NCI-H1092 treated with DMSO at 0.1 percent for 48 hours (cell line): Measurements from ENCODE around the gene CYB561.

ENCODE experiments used
- DNase-seq: peaks from one replicate; lab custom pipeline; 2025; lab: John Stamatoyannopoulos, UW

The CYB561 gene, protein sequence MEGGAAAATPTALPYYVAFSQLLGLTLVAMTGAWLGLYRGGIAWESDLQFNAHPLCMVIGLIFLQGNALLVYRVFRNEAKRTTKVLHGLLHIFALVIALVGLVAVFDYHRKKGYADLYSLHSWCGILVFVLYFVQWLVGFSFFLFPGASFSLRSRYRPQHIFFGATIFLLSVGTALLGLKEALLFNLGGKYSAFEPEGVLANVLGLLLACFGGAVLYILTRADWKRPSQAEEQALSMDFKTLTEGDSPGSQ

DNA sequence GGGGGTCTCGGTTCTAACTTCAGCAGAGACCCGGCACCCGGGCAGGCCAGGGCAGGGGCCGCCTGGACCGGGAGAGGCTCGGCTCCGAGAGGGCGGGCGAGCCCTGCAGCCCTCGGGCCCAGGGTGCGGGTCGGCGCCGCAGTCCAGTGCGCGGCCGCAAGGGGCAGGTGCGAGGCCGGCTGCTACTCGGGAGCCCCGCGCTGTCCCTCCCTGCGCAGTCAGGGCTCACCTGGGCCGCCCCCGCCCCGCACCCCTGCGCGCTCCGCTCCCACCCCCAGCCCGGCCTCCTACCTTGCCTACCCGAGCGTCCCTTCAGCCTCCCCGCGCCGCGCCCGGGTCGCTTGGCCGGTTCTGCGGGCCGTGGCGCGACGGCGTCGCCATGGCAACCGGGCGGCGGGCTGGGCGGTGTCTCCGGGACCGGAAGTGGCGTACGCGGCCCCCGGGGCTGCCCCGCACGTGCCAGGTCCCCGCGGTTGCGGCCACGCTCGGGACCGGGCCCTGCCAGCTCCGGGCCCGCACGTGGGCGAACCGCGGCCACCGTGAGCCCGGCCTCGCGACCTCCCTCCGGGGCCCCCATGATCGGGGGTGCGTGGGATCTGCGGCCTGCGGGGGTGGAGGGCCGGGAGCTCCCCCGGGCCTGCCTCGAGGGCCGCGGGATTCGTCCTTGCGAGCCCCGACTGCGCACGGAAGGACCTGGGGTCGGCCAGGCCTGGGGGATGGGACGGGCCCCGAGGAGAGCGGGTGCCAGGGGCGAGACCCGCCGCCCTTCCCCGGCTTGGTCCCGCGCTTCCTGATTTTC is at the start of gene CYB561:
Gene CYB561 (minus strand): TSS at position 353 of the 799 bp plus-strand sequence. CDS start 8,759 bp downstream, outside the sequence.
- peak; percentile 82 for DNase-seq

DNA sequence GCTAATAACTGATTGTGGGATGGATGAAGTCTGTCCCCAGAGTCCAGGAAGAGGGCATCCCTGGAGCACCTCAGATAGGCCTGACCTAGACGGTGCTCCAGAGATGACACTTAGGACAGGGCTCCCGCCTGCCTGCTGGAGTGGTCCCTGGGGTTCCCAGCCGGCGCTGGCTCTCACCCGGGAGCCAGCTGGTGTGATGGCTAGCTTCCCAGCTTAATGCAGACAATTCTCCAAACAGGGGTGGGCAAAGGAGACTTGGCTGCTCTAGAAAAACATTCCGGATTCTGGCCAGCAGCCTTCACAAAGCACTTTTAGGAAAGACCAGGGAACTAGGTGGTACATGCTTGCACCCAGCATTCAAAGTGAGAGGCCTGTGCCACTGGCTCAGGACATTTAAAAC is 49.4 kb upstream of the CYB561 start:
- DNase-seq: peak; percentile 85

DNA sequence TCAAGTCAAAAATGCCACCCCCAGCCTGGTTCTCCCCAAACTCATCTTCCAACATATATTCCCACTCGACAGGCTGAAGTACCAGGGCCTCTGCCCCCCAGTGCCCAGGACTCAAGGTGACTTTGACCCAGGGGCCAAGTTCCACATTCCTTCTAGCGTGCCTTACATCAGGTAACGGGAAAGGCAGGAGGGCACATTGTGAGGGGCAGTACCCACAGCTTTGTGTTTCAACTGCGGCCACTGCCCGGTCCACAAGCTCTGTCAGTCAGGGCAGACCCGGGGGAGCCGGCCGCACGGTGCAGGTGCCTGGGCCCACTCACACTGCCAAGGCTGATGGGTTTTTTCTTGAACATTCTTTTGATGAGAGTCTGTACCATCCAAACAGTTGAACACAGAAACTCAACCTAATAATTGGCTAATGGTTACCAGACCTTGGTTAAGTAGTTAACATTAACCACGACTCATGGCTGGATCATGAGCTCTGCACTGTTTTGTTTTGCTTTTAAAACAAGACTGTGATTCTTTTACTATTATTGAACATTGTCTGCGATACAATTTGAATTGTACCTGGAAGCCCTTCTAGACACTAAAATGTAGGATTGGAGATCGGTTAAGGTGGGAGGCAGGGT is 48.3 kb upstream of the CYB561 start:
- no peak for DNase-seq

DNA sequence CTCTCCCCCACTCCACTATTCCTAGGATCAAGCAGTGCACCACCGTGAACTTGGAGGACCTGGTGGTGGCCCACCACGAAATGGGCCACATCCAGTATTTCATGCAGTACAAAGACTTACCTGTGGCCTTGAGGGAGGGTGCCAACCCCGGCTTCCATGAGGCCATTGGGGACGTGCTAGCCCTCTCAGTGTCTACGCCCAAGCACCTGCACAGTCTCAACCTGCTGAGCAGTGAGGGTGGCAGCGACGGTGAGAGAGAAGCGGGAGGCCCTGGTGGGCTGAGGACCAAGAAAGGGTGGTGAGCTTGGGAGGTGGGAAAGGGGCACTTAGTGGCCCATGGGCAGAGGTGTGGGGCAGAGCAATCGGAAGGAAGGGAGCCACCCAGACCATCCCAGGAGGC is 47.3 kb upstream of the CYB561 start:
- DNase-seq: no peak

DNA sequence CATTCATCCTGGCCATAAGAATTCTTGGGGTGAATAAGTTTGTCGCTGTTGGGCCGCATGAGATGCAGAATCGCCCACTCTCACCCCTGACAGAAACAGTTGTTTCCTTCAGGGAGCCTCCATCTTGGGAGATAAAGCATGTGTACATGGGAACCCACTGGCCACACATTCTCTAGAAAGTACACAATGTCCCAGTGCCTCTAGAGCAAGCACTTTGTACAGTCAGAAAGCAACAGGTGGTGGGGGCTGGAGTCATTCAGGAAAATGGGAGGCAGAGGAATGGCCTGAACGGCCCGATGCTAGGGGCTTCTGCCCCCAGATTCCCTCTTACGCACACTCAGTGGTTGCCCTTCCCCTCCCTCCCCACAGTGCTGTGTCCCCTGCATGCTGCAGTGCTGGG is 46.8 kb upstream of the CYB561 start:
- no peak for DNase-seq

DNA sequence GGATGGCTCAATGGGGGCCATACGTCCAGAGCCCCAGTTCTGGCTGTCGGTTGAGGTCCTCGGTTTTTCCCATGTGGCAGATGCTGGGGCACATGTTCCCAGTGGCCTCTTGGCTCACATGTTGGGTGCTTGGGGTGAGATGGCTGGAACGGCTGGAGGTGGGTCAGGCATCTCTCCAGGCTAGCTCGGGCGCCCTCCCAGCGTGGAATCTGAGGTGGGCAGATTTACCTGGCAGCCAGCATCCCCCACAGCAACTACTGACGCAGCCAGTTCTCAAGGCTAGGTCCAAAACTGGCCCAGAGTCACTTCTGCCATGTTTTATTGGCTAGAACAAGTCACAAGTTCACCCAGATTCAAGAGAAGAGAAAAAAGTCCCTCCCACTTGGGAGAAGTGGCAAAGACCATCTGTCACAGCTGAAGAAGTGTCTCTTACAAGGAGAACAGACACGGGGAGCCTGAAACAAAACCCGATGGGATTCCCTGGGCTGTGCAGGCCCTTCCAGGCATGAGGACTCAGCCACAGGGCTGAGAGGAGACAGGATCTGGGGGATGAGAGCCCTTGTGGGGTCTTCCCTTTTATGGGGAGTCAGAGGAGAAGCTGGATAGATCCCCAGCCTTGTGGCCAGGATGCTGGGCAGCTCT is 46.0 kb upstream of the CYB561 start:
- DNase-seq: no peak

DNA sequence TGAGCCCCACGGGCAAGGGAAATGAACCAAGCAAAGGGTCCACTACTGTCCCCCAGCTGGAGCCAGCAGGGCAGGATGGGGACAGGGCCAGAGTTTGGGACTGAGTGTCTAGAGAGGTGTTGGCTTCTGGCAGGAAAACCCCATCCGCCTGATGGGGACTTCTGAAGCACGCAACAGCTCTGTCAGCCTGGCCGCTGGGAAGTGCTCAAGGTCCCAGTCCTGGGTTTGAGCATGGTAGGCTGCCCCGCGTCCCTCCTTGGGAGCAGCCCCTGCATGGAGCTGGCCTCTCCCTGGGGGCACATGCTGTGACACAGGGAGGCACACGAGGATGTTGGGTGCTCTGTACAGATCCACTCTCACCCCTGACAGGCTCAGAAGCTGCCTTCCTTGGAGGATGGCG is 45.3 kb upstream of the CYB561 start:
- no peak for DNase-seq

DNA sequence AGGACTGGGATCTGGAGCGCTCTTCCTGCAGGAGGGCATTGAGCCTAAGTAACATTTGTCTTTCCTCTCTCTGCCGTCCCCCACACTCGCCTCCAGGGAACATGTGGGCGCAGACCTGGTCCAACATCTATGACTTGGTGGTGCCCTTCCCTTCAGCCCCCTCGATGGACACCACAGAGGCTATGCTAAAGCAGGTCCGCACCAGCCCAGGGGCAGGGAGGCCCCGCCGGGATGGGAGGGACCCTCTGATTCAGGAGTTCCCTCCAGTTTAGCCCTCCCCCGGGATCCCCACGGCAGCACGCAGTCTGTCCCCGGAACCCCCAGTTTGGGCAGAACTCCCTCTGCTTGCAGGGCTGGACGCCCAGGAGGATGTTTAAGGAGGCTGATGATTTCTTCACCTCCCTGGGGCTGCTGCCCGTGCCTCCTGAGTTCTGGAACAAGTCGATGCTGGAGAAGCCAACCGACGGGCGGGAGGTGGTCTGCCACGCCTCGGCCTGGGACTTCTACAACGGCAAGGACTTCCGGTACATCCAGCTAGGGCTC is 44.8 kb upstream of the CYB561 start:
- DNase-seq: no peak

DNA sequence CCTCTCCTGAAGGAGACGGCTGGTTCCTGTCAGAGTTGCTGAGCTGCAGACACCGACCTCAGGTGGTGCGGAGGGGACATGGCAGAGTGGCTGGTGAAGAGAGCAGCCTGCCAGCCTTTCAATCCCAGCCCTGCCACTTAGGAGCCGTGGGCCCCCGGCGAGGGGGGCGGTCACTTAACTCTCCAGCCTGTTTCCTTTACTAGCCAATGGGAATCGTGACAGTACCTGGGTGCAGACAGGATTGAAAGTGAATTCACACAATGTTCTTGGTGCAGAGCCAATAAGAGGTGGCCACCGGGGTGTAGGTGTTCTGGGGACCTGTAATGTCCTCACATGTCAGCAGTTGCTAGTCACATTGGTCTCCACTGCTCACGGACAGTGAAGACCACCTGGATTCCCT is 44.2 kb upstream of the CYB561 start:
- no peak for DNase-seq

DNA sequence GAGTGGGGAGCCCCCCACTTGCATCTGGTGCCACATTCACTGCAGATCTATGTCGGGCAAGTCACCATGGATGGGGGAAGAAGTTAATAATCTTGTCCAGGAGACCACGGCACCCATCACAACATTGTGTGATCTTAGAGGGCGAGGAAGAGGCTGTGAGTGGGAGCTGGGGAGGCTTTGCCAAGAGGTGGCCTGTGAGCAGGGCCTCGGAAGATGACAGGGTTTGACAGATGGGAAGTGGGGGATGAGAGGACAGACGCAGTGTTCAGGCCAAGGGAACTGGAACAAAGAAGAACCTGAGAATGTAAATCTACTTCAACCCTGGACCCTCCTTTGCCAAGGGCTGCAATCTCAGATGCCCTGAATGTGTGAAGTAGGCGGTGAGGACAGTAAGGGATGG is 43.2 kb upstream of the CYB561 start:
- DNase-seq: no peak

DNA sequence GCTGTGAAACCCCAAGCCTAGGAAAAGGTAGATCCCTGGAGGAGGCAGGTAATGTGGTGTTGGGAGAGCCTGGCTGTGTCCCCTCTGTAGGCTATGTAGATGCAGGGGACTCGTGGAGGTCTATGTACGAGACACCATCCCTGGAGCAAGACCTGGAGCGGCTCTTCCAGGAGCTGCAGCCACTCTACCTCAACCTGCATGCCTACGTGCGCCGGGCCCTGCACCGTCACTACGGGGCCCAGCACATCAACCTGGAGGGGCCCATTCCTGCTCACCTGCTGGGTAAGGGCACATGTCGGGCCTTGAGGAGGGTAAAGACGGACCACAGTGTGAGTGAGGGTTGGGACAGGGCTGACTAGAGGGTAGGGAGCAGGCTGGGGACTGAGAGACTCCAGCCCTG is 42.7 kb upstream of the CYB561 start:
- DNase-seq: no peak

DNA sequence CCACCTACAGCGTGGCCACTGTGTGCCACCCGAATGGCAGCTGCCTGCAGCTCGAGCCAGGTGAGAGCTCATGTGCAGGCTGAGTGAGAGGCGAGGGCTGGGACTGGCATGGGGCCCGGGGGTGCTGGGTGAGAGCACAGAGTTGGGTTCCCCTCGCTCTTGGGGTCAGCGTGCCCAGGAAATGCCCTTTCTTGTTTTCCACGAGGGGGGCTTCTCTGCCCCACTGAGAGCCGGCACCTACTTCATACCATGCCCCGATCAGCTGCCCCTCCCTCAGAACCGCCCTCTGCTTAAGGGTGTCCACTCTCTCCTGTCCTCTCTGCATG is 40.9 kb upstream of the CYB561 start:
- no peak for DNase-seq

DNA sequence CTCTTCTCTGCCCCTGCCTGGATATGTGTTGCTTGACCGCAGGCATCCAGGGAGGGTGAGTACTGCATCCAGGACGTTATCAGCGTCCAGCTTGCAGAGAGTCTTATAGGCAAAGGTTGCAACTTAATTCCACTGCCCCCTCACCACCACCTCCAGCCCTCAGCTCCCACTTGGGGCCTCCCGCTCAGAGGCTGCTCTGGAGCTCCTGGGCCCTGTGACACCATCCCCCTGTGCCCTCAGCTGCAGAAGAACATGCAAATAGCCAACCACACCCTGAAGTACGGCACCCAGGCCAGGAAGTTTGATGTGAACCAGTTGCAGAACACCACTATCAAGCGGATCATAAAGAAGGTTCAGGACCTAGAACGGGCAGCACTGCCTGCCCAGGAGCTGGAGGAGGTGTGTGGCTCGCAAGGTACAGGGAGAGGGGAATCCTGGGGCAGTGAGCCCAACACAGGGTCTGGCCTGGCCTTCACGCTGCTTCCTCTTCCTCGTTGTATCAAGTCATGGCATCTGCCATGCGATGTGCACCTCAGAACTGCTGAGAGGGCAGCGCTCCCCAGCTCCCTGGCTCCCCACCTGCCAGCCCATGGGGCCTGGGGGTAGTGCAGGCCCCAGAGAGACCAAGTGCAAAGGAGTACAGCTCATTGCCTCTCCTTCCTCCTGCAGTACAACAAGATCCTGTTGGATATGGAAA is 40.4 kb upstream of the CYB561 start:
- DNase-seq: no peak

DNA sequence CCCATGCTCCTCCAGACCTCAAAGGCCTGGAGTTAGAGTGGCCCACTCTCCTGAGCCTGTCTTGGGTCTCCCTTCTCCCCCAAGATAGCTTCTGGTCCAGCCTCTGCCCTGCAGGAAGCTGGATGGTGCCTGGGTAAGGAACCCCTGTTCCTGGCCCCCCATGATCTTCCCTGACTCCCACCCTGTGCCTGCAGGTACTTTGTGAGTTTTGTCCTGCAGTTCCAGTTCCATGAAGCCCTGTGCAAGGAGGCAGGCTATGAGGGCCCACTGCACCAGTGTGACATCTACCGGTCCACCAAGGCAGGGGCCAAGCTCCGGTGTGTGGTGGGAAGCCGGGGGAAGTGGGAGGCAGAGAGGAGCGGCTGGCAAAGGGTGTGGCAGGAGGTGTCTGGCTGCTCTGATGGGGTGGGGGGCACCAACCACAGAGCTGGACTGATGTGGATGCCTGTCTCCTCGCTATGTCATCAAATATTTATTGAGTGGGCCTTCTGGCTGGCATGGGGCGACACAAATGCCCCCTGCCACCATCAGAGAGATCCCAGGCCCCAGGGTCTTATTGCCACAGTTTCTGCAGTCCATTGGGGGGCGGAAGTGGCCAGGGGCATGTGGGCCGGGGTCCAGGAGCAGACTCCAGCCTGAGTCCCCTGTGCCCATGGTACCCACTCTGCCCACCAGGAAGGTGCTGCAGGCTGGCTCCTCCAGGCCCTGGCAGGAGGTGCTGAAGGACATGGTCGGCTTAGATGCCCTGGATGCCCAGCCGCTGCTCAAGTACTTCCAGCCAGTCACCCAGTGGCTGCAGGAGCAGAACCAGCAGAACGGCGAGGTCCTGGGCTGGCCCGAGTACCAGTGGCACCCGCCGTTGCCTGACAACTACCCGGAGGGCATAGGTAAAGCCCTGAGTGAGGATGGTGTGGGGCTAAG is 37.8 kb upstream of the CYB561 start:
- DNase-seq: no peak

DNA sequence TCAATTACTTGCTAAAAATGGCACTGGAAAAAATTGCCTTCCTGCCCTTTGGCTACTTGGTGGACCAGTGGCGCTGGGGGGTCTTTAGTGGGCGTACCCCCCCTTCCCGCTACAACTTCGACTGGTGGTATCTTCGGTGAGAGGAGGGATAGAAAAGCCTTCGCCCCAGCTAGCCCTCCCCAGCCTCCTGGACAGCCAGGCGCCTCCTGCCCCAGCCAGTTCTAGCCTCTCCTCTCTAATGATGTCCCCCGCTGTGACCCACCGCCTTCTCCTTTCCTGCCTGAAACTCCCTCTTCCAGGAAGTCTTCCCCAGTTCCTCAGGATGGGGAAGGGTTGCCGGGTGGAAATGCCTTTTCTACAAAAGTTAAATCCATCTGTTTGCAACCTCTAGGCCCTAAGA is 36.9 kb upstream of the CYB561 start:
- DNase-seq: no peak

DNA sequence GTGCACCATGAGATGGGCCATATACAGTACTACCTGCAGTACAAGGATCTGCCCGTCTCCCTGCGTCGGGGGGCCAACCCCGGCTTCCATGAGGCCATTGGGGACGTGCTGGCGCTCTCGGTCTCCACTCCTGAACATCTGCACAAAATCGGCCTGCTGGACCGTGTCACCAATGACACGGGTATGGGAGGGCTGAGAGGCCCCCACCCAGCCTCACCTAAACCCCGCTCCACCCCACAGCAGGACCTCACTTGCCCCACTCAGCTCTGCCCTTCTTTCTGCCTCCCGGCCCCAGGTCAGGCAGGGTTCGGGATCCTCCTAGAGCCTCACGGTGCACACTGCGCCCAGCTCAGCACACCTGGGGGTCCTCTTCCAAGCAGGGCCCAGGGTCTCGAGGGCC is 36.4 kb upstream of the CYB561 start:
- no peak for DNase-seq

DNA sequence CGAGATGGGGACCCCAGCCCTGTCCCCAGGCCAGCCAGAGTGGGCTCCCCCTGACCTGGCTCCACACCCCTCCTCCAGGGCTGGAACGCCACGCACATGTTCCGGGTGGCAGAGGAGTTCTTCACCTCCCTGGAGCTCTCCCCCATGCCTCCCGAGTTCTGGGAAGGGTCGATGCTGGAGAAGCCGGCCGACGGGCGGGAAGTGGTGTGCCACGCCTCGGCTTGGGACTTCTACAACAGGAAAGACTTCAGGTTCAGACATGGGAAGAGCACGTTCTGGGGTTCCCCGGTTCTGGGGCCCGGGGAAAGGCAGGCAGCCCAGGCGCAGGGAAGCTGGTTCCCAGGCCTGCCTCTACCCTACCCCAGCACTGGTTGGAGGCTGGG is 35.4 kb upstream of the CYB561 start:
- DNase-seq: no peak

DNA sequence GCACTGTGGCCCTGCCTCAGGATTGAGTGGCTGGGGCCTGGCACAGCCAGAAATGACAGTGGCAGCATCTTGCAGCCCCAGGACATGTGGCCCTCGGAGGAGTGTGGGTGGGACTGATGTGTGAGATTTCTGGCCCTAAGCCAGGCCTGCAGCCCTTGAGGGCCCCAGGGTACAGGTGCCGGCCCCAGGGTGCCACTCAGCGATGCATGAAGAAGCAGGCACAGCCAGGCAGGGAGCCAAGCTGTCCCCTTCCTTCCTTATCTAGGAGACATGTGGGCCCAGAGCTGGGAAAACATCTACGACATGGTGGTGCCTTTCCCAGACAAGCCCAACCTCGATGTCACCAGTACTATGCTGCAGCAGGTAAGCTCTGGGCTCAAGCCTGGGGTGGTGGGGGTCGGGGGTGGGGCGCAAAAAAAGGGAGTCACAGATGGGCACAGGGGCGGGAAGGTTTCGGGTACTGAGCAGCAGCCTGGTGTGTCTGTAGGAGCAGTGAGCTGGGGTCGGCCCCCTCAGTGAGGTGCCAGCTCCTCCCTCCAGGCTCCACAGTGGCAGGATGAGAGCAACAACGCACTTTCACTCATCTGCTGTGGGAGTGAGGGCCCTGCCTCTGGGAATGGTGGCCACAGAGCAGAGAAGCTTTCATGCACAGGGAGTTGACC is 34.9 kb upstream of the CYB561 start:
- DNase-seq: peak; percentile 88

DNA sequence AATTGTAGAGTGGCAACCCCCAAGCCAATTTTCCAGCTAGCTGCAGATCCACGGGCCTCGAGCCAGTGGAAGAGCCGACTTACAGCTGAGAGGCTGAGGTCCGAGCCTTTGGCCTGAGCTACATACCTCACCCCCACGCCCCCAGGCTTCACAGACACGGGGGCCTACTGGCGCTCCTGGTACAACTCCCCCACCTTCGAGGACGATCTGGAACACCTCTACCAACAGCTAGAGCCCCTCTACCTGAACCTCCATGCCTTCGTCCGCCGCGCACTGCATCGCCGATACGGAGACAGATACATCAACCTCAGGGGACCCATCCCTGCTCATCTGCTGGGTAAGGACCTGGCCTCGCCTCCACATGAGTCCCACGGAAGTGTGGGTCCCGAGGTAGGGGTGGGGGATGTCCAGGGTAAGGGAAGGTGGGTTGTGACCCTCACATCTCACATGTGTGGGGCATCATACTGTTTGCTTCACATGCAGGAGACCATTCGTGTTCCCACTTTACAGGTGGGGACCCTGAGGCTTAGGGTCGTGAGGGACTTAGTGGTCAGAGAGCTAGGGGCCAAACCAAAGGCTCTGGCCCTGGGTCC is 34.2 kb upstream of the CYB561 start:
- DNase-seq: no peak
